NB4 (cell line): Measurements from ENCODE around the gene STK32C.

Source experiments
- DNase-seq: peaks from one replicate; pipeline ENCODE4 v3.0.0; 2010; ENCODE audit warnings: low read depth
- H3K4me3 ChIP-seq: one replicate; pipeline ENCODE4 v1.5.1; 2011; ENCODE audit warnings: mild to moderate bottlenecking, low read depth, low read length, moderate library complexity
- MYC ChIP-seq: IDR thresholded peaks from 2 replicates; pipeline ENCODE4 v1.6.1; 2011; ENCODE audit warnings: low read depth, low read length
- POLR2A ChIP-seq: IDR thresholded peaks from 2 replicates; pipeline ENCODE4 v1.6.1; 2011; ENCODE audit warnings: mild to moderate bottlenecking; ENCODE audit not compliant: insufficient read length; ENCODE audit errors: extremely low read depth
- TF ChIP-seq, protein P1 (sequence below): IDR thresholded peaks from 2 replicates; pipeline ENCODE4 v1.6.1; 2011; ENCODE audit warnings: low read depth, low read length
- TF ChIP-seq, protein P2 (sequence below): IDR thresholded peaks from one replicate; pipeline ENCODE4 v1.5.1; 2012; ENCODE audit warnings: low read depth, low read length

The STK32C gene

DNA sequence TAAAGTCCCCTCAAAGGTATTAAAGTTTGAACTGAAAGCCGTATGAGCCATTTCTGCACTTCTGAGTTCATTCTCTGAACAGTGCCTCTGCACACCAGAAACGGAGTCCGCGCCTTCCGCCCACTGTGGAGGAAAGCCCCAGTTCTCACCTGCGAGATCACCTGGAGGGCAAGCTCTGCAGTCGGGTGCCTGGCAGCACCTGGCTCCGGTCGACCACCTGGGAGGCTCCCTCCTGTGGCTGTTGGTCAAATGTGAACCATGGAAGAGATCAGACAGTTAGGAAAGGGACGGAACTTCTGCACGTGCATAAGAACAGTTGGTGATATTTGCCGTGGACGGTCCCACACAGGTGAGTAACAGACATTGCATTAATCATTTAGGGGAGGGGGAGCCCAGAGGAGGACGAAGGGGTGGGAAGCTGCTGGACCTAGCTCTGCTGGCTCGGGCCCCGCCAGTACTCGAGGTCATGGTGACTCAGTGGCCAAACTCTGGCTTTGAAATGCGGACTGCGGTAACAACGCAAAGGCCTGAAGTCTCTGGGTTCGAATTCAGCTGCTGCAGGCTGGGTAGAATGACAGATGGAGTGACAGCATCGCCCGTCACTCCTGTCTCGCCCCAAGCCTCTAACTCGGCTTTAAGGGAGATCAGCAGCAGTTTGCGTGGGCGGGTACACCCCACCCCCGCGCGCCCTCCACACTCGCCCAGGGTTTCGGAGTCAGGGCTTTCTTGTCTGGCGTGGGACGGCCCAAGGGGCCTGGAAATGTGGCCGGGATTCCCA lies 122.7 kb downstream of the STK32C start:
- TF ChIP-seq, protein P1, sequence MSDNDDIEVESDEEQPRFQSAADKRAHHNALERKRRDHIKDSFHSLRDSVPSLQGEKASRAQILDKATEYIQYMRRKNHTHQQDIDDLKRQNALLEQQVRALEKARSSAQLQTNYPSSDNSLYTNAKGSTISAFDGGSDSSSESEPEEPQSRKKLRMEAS: no peak
- TF ChIP-seq, protein P2, sequence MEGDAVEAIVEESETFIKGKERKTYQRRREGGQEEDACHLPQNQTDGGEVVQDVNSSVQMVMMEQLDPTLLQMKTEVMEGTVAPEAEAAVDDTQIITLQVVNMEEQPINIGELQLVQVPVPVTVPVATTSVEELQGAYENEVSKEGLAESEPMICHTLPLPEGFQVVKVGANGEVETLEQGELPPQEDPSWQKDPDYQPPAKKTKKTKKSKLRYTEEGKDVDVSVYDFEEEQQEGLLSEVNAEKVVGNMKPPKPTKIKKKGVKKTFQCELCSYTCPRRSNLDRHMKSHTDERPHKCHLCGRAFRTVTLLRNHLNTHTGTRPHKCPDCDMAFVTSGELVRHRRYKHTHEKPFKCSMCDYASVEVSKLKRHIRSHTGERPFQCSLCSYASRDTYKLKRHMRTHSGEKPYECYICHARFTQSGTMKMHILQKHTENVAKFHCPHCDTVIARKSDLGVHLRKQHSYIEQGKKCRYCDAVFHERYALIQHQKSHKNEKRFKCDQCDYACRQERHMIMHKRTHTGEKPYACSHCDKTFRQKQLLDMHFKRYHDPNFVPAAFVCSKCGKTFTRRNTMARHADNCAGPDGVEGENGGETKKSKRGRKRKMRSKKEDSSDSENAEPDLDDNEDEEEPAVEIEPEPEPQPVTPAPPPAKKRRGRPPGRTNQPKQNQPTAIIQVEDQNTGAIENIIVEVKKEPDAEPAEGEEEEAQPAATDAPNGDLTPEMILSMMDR: no peak
- H3K4me3 ChIP-seq: no peak overlapping the region
- no peak for DNase-seq

DNA sequence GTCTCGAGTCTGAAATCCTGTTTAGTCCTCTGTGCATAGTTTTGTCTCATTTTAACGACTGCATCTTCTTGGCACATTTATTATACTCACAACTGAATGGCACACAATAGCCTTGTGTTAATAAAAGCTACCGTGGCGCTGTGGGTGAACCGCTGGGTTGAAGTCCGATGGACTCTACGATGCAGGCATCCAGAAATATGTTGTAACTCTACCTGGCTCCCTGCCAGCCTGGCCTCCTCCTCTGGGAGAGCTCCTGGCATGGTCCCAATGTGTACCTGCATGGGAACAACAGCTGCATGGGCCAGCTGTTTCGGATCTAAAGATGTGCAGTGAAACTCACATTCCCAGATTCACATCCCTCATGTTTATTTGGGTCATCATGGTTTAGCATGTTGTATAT lies 124.7 kb downstream of the STK32C start:
- no peak for DNase-seq
- no peak for TF ChIP-seq POLR2A
- TF ChIP-seq, protein P1: no peak
- no peak for TF ChIP-seq MYC
- TF ChIP-seq, protein P2: no peak
- H3K4me3 ChIP-seq: no peak overlapping the region

DNA sequence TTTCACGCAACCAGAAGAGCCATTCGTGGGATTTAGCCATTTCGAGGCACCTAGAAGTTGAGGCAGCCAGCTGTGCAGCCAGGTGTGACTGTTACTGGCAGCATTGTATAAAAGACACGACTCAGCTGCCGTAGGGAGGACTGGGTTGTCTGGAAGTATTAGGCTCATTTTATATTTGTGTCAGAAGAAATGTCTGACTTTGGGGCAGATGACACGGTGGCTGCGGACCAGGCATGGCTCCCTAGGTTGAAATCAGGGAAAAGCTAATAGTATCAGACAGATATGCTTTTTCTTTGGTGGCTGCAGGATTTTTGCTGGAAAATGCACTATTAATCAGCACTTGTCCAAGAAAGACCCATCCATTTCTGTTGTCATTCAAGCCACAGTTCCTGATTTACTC lies 125.2 kb downstream of the STK32C start:
- TF ChIP-seq, protein P1: no peak
- TF ChIP-seq, protein P2: no peak
- TF ChIP-seq MYC: no peak
- TF ChIP-seq POLR2A: no peak
- no peak for DNase-seq
- no peak overlapping the region for H3K4me3 ChIP-seq

DNA sequence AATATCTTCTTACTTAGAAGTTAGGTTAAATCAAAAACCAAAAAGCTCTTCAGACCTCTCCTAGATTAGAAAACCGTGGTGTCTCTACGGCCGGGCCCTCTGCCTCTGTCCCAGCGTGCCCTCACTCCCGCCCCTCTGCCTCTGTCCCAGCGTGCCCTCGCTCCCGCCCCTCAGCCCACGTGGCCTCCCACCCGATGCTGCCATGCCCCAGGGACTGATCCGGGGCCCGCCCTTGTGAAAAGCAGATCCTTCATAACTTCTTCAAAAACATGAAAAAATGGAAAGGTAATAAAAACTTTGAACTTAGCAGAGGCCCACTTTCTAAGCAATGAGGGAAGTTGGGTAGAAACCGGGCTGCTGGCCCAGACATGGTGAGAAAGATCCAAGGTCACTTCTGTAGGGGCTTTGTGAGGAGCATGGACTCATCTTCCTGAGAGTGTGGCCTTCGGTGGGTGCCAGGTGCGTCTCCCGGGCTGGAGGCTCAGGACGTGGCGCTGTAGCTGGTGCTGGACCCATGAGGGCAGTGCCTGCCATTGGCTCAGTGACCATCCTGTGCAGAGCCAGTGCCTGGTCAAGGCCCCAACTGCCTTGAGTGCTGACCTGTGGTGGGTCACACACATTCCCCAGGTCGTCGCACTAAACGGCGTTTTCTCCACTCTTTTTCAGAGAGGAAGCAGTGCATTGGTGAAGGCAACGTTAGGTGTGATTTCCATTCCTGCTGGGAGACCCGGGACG lies 125.9 kb downstream of the STK32C start:
- DNase-seq: no peak
- TF ChIP-seq, protein P1: no peak
- TF ChIP-seq MYC: no peak
- no peak for TF ChIP-seq POLR2A
- TF ChIP-seq, protein P2: no peak
- no peak overlapping the region for H3K4me3 ChIP-seq

DNA sequence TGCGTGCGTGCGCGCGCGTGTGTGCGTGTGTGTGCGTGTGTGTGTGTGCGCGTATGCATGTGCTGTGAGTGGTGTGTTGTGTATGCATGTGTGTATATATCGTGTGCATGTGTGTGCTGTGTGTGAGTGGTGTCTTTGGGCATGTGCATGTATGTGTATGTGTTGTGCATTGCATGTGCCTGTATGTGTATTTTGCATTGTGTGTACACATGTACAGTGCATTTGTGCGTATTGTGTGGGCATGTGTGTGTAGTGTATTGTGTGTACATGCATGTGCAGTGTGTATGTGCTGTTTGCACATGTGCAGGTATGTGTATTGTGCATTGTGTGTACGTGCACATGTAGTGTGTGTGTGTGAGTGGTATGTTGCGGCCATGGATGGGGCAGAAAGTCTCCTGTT lies 127.0 kb downstream of the STK32C start:
- no peak overlapping the region for H3K4me3 ChIP-seq
- no peak for DNase-seq
- TF ChIP-seq POLR2A (no peak), MYC (no peak)
- TF ChIP-seq, protein P1: no peak
- TF ChIP-seq, protein P2: no peak
